Testis (tissue), 2 donors: ENCODE data around the gene ATP2B2.

Experiments used
- POLR2A ChIP-seq: fragments of 450-650 bp; IDR thresholded peaks from one replicate; pipeline ENCODE4 v1.6.1; 2017; ENCODE audit warnings: antibody characterized with exemption, mild to moderate bottlenecking, moderate library complexity
- TF ChIP-seq, protein P1 (sequence below), 3 experiments: fragments of 450-650 bp in 2 of 3; fragments of 200-600 bp in 1 of 3; sonication (generic) in 1 of 3; IDR thresholded peaks; one replicate each; pipeline ENCODE4 v1.5.1; 2016 to 2019; ENCODE audit warnings: antibody characterized with exemption in 3 of 3, mild to moderate bottlenecking in 2 of 3, moderate library complexity in 1 of 3

DNA sequence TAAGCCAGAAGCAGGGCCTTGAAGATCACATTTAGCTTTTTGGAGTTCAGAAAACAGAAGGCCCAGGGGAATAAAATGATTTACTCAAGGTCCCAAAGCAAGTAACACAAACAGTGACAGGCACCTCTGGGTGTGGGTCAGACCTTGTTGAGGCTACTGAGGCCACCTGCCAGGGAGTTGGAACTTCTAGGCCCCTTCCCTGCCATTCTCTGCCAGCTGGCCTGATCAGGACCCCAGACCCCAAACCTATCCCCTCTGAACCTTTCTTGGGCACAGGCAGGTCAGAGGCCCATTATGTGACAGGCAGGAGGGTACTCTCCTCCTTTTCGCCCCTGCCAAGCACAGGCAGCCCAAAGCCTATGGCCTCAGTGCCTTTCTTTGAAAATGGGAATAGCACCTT is 49.4 kb upstream of the ATP2B2 start:
- TF ChIP-seq POLR2A = no peak
- TF ChIP-seq, protein P1, sequence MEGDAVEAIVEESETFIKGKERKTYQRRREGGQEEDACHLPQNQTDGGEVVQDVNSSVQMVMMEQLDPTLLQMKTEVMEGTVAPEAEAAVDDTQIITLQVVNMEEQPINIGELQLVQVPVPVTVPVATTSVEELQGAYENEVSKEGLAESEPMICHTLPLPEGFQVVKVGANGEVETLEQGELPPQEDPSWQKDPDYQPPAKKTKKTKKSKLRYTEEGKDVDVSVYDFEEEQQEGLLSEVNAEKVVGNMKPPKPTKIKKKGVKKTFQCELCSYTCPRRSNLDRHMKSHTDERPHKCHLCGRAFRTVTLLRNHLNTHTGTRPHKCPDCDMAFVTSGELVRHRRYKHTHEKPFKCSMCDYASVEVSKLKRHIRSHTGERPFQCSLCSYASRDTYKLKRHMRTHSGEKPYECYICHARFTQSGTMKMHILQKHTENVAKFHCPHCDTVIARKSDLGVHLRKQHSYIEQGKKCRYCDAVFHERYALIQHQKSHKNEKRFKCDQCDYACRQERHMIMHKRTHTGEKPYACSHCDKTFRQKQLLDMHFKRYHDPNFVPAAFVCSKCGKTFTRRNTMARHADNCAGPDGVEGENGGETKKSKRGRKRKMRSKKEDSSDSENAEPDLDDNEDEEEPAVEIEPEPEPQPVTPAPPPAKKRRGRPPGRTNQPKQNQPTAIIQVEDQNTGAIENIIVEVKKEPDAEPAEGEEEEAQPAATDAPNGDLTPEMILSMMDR (IDR thresholded peaks at IDR 0.05) = no peak
